22Rv1 (cell line): ENCODE data around the gene TM7SF3.

Experiments used
- H3K27ac ChIP-seq: fragments of 450-650 bp; 2 replicates; pipeline ENCODE4 v1.5.1; 2017
- ZFX ChIP-seq: fragments of 450-650 bp; IDR thresholded peaks from 2 replicates; pipeline ENCODE4 v1.6.1; 2017; ENCODE audit warnings: antibody characterized with exemption, borderline replicate concordance
- TF ChIP-seq, protein P1 (sequence below): fragments of 450-650 bp; IDR thresholded peaks from 2 replicates; pipeline ENCODE4 v1.5.1; 2017; ENCODE audit warnings: mild to moderate bottlenecking

Gene TM7SF3, protein sequence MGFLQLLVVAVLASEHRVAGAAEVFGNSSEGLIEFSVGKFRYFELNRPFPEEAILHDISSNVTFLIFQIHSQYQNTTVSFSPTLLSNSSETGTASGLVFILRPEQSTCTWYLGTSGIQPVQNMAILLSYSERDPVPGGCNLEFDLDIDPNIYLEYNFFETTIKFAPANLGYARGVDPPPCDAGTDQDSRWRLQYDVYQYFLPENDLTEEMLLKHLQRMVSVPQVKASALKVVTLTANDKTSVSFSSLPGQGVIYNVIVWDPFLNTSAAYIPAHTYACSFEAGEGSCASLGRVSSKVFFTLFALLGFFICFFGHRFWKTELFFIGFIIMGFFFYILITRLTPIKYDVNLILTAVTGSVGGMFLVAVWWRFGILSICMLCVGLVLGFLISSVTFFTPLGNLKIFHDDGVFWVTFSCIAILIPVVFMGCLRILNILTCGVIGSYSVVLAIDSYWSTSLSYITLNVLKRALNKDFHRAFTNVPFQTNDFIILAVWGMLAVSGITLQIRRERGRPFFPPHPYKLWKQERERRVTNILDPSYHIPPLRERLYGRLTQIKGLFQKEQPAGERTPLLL

DNA sequence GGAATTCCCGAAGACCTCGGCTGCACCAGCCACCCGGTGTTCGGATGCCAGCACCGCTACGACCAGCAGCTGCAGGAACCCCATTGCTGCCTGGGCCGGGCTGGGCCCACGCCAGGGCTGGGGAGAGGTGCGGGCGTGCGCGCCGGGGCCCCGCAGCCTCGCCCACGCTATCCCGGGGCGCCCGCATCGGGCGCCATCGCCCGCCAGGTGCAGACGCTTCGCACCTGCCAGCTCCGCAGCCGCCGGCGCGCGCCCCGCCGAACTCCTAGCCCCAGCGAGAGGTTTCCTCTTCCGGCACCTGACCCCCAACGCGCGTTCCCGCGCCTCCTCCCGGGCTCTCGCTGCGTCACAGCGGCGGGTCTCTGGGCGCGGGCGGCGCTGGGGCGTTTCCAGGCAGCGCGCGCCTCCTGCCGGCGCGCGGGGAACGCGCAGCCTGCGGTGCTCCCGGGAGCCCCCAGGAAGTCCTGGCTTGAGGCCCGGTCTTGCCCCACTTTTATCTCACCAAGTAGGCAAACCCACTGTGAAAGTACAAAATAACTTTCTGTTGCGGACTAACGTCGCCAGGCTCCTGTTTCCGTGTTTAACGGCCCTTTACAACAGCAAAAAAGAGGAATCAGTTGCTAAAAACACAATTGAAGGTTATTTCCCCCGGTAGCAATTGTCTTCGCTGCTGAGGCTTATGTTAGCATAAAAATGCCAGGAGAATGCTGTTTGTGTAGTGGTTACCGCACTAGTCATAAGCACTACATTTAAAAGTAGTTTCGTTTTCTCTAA, at the start of gene TM7SF3:
TM7SF3 (minus strand) TSS at position 300 of the 774 bp plus-strand sequence; CDS start at position 84, 216 bp downstream.
- peak within 1 kb of the TSS; percentile 68 for H3K27ac ChIP-seq
- TF ChIP-seq ZFX: no peak
- TF ChIP-seq, protein P1, sequence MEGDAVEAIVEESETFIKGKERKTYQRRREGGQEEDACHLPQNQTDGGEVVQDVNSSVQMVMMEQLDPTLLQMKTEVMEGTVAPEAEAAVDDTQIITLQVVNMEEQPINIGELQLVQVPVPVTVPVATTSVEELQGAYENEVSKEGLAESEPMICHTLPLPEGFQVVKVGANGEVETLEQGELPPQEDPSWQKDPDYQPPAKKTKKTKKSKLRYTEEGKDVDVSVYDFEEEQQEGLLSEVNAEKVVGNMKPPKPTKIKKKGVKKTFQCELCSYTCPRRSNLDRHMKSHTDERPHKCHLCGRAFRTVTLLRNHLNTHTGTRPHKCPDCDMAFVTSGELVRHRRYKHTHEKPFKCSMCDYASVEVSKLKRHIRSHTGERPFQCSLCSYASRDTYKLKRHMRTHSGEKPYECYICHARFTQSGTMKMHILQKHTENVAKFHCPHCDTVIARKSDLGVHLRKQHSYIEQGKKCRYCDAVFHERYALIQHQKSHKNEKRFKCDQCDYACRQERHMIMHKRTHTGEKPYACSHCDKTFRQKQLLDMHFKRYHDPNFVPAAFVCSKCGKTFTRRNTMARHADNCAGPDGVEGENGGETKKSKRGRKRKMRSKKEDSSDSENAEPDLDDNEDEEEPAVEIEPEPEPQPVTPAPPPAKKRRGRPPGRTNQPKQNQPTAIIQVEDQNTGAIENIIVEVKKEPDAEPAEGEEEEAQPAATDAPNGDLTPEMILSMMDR: peak; percentile 100

DNA sequence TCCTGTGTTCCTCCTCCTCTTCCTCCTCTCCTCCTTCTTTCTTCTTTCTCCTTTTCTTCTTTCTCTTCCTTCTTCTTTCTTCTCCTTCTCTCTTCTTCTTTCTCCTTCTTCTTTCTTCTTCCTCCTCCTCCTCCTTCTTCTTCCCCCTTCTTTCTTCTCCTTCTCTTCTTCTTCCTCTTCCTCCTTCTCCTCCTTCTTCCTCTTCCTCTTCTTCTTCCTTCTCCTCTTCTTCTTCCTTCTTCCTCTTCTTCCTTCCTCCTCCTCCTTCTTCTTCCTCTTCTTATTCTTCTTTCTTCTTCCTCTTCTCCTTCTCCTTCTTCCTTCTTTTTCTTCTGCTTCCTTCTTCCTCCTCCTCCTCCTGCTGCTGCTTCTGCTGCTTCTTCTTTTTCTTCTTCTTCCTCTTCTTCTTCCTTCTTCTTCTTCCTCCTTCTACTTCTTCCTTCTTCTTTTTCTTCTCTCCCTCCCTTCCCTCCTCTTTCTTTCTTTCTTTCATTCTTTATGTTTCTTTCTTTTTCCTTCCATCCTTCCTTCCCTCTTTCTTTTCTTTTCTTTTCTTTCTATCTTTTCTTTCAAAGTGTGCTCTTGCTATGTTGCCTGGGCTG, 49.2 kb upstream of the TM7SF3 start:
- H3K27ac ChIP-seq: no peak overlapping the region
- TF ChIP-seq ZFX: no peak
- TF ChIP-seq, protein P1: no peak

DNA sequence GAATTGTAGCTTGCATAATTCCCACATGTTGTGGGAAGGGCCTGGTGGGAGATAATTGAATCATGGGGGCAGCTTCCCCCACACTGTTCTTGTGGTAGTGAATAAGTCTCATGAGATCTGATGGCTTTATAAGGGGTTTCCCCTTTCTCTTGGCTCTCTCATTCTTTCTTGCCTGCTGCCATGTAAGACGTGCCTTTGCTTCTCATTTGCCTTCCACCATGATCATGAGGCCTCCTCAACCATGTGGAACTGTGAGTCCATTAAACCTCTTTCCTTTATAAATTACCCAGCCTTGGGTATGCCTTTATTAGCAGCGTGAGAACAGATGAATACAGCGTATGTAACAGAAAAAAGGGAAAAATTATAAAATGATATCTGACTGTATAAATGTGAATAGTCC, 47.1 kb upstream of the TM7SF3 start:
- TF ChIP-seq, protein P1: no peak
- no peak for TF ChIP-seq ZFX

DNA sequence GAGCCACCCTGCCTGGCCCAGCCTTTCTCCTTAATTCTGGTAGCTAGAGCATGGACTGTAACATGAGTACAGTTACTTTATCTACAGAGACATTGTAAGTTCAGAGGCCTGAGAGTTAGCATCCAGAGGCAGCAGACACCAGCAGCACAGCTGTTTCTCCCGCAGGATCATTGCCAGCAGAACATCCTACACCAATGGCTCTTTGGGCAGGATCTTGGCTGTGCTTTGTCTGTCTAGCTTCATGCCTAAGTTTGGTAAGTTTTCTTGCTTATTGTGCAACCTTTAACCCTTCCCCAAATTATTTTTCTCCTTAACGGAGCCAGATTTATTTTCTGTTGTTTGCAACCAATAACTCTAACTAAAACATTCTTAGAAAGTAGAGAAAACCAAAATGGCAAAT, 46.6 kb upstream of the TM7SF3 start:
- H3K27ac ChIP-seq: no peak overlapping the region
- no peak for TF ChIP-seq ZFX
- TF ChIP-seq, protein P1: no peak

More for the DNA sequence above, 47.1 kb upstream of the TM7SF3 start:
- H3K27ac ChIP-seq: no peak overlapping the region

DNA sequence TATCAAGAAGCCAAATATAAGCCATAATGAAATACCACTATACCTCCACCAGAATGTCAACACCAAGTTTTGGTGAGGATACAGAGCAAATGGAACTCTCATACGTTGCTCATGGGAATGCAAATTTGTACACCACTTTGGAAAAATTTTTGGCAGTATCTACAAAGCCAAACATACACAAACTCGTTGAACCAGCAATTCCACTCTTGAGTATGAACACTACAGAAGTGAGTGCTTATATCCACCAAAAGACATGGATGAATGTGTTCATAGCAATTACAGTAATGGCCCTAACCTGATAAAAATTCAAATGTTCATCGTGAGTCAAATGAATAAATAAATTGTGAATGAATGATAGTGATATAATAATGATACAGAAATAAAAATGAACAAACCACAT, 43.4 kb upstream of the TM7SF3 start:
- no peak overlapping the region for H3K27ac ChIP-seq
- TF ChIP-seq ZFX: no peak
- TF ChIP-seq, protein P1: no peak

DNA sequence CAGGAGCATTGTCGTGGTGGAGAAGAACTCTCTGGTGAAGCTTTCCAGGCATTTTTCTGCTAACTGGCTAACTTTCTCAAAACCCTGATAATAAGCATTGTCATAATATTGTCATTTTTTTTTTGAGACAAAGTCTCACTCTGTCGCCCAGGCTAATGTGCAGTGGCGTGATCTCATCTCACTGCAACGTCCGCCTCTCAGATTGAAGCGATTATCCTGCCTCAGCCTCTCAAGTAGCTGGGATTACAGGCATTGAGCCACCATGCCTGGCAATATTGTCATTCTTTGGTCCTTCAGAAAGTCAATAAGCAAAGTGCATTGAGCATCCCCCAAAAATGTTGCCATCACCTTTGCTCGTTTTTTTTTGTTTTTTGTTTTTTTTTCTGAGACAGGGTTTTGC, 41.8 kb upstream of the TM7SF3 start:
- TF ChIP-seq, protein P1: no peak
- TF ChIP-seq ZFX: no peak
- H3K27ac ChIP-seq: no peak overlapping the region
